ENCODE results near the gene SEC62. TPM values are rescaled to one million over a fixed set of nuclear protein-coding genes. Genes with fewer than 3 reads are reported as not detected.

The SEC62 gene, protein sequence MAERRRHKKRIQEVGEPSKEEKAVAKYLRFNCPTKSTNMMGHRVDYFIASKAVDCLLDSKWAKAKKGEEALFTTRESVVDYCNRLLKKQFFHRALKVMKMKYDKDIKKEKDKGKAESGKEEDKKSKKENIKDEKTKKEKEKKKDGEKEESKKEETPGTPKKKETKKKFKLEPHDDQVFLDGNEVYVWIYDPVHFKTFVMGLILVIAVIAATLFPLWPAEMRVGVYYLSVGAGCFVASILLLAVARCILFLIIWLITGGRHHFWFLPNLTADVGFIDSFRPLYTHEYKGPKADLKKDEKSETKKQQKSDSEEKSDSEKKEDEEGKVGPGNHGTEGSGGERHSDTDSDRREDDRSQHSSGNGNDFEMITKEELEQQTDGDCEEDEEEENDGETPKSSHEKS
- total RNA-seq, result 10 to 100 TPM; 80.8 to 87.0 TPM
- long read RNA-seq, full-length matches to known transcripts, result 30 of 117 reads
- long read RNA-seq, partial matches to known transcripts, result 78 of 117 reads
- long read RNA-seq, other reads (novel, unspliced or antisense), result 9 of 117 reads

DNA sequence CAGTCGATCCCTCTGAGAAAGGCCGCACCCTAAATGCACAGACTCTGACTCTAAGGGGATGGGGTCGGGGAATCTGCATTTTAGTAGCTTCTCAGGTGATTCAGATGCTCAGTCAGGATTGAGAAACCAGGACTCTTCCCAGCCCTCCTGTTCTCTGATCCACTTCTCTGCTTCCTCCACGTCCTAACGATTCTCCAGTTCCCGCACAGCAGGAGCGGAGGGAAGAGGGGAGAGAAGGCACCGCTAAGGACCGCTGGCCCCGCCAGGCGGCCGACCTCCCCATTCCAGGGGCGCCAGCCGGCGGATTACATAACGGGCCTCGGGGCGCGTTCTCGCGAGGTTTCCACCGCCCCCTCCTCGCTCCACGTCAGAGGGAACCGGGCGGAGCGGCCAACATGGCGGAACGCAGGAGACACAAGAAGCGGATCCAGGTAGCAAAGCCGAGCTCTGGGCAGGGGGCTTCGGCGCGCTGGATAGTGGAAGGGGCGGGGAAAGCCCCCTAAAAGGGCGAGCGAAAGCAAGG, at the start of gene SEC62:
Gene SEC62, plus strand, starts transcription at position 380 of the 523 bp plus-strand sequence. Its CDS starts 16 bp downstream, at position 396.
- DNase-seq (peak; percentile 92 to 96), ATAC-seq (peak; percentile 97)
- intact Hi-C loops (cut with DNase I, micrococcal nuclease), result loop anchor here in 1 of 2 donors (5.0 to 10.0 kb wide), 2 partner anchors 102 to 204 kb away; partner anchors contain the start of gene LRRC31

DNA sequence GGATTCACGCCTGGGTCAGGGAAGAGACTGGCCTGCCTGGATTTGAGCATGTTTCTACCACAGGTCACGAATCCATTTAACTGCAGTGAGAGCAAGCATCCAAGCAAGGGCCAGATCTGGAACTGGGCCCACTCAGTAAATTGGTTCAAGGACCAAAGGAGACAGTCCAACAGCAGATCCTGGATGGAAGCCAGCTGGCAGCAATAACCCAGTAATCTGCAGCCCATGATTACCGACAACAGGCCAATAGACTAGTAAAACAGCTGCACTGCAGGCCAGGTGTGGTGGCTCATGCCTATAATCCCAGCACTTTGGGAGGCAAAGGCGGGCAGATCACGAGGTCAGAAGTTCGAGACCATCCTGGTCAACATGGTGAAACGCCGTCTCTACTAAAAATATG, 43.4 kb upstream of the SEC62 start:
- DNase-seq (peak; percentile 84 to 92), ATAC-seq (peak; percentile 98)
- intact Hi-C loops (cut with DNase I, micrococcal nuclease), result no loop called here

DNA sequence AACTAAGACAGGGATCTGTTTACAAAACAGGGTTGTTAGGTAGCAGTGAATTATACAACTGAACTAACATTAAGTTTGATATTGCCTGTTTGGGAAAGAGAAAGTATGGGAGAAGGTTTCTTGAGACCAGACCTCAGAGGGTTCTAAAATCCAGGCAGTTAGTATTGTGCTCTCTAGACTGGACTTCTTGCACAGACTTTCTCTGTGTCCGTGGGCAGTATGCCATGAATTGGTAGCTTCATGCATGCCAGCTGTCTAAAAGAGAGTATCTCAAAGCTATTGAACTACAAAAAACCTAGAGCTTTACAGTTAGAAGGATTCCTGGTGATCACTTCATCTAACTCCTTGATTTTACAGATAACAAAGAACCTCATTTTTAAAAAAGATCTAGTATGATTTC, 42.8 kb upstream of the SEC62 start:
- no peak for ATAC-seq
- intact Hi-C loops (cut with DNase I, micrococcal nuclease), result no loop called here
- DNase-seq, result no peak

DNA sequence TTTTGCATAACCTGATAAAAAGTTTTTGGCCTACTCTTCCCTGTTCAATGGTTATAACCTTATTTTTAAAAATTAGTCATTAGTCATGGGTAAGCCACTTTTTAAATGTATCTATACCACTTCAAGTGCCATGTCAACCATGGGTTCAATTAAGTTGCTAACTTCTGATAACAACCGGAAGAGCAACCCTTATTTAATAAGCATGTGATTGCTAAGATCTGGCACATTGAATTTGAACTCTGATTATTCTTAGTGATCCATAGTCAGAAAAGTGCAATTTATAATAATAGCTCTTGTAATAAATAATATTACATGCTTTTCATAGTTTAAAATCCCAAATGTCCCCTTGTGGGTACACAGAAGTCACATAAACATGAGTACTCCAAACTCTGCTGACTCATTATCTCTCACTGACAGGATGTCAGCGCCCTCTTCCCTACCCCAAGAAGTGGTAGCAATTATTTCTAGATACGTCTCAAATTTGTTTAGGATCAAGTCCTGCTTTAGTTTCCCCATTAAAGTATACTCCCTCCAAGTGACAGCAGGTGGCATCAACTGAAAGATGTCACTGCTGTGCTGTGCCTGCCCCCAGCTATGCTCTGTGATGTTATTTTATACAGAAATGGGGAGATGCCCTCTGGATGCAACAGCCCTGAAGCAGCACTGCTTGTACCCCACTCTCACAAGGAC, 36.6 kb upstream of the SEC62 start:
- ATAC-seq (no peak), DNase-seq (no peak)
- intact Hi-C loops (cut with DNase I, micrococcal nuclease), result no loop called here

DNA sequence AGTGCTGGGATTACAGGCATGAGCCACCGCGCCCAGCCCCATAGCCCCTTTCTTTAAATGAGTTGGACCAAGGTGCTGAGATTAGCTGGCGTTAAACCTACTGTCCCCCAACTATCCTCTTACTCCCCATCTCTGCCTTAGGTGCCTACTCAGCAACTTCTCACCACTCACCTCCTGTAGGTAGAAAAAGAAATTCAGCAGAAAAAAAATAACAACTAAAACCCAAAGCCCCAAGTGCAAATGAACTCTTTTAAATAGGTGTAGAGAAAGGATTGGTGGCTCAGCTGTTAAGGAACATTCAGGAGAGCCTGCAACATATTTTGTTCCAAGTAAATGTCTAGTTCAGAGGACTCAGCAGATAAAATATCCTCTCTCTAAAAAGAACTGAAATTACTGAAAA, 35.8 kb upstream of the SEC62 start:
- intact Hi-C loops (cut with DNase I, micrococcal nuclease), result no loop called here
- no peak for ATAC-seq
- no peak for DNase-seq

DNA sequence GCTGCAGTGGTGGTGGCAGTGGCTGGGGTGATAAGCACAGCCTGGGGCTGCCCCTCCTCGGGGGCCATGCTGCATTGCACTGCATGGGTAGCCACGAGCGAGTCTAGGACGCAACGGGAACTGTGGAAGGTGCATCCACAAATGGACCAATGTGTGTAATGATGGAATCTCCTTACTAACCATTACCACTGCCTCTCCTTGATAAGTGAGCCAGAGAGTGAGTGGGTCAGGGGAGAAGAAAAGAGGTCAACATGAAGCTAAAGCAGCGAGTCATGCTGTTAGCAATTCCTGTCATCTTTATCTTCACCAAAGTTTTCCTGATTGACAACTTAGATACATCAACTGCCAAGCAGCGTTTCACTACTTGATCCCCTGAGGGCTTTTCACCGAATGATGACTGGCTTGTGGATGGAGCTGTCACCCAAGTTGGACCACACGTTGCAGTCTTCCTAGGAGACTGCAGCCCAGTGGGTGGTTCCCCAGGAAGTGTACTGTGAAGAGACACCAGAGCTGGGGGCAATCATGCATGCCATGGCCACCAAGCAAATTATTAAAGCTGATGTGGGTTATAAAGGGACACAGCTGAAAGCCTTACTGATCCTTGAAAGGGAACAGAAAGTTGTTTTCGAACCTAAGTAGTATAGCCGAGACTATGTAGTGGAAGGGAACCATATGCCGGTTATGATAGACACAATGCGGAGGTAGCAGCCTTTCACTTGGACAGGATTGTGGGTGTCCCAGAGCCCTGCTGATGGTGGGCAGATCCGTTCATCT, 34.7 kb upstream of the SEC62 start:
- DNase-seq (no peak), ATAC-seq (no peak)
- intact Hi-C loops (cut with DNase I, micrococcal nuclease), result no loop called here

DNA sequence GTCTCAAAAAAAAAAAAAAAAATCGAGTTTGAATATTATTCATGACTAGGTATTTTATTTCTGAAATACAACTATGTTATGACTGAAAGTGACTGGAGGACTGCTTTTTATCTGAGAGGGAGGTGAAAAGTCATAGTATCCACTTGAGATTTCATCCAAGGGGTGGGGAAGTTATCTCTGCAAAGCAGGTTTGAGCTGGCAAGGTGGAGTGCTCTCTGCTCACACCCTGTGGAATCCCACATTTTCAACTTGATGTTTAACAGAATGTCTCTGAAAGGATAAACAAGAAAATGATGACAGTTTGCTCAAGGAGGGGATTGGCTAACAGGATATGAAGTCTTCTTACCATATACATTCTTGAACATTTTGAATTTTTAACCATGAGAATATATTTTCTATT, 27.3 kb upstream of the SEC62 start:
- no peak for ATAC-seq
- intact Hi-C loops (cut with DNase I, micrococcal nuclease), result no loop called here
- DNase-seq, result no peak

DNA sequence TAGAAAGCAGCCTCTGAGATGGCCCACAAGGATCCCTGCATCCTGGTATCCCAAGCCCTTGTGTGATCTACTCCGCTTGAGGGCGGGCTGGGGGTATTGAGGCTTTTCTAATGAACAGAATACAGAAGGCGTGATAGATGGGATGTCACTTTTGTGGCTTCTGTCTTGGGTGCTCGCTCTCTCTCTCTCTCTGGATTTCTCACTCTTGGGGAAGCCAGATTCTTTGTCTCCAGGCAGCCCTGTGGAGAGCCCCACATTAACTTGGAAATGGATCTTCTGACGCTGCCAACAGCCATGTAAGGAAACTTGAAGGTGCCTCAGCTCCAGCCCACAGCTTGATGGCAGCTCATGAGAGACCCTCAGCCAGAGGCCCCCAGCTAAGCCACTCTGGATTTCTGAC, 26.9 kb upstream of the SEC62 start:
- intact Hi-C loops (cut with DNase I, micrococcal nuclease), result no loop called here
- ATAC-seq, result no peak
- no peak for DNase-seq

DNA sequence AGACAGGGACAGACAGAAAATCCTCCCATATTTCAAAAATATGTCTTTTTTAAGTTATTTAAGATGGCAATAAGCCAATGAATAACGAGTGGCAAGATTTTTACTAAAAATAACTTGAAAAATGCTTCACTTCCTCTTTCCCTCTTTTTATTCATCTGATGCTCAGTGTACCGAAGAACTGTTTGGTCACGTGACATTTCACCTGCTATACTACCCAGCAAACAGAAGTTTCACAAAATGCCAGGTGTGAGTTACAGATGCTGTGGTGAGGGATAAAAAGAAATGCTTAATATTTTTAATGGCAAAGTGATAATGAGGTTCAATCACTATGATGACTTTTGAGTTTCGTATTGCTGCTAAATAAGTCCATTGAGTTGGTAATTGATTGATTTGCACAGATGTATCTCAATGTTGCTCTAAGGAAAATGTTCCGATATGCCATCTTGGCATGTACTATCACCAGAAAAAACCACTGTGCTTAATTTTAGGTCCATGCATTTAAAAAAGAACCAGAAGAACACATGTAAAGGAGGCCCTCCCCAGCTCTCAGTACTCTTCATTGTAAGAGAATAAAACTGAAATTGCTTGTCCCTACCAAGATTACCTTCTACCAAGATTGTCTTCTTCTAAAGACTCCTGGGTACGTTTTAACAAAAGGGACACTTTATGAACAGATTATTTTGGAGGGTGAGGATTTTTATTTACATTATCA, 26.0 kb upstream of the SEC62 start:
- intact Hi-C loops (cut with DNase I, micrococcal nuclease), result no loop called here
- DNase-seq (no peak), ATAC-seq (peak; percentile 45)

DNA sequence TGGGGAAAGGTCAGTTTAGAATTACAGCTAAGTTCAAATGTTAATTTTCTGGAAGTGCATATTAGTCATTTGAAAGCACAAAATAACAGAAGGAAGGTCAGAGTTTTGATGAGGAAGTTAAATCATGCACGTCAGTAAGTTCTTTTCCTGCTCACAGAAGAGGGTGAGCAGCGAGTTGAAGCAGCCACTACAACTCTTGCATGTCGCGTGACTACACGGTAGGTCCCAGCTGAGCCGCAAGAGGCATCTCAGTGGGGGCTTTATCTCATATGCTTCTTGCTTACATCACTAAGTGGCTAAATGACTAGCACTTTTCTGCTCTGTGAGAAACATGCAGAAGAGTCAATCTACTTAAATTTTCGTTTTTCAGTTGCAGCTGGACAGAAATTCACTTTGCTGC, 21.3 kb upstream of the SEC62 start:
- ATAC-seq (peak; percentile 25), DNase-seq (peak; percentile 33 to 45)
- intact Hi-C loops (cut with DNase I, micrococcal nuclease), result no loop called here

DNA sequence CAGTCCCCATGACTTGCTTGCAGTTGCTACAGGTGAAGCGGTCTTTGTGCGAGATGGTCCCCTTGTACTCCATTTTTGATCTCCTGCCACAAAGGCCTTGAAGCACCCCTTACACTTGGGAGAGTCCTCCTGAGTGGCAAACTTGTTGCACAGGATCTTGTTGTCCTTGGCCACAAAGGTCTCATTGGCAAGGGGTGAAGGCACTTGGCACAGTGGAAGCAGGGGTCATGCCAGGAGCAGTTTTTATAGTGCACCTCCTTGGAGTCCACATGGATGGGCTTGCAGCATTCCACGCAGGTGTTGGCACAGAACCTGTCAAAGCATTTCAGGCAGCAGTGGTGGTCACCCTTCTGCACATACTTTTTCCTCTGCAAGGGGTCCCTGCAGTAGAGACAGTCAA, 20.3 kb upstream of the SEC62 start:
- intact Hi-C loops (cut with DNase I, micrococcal nuclease), result no loop called here
- no peak for DNase-seq
- no peak for ATAC-seq

DNA sequence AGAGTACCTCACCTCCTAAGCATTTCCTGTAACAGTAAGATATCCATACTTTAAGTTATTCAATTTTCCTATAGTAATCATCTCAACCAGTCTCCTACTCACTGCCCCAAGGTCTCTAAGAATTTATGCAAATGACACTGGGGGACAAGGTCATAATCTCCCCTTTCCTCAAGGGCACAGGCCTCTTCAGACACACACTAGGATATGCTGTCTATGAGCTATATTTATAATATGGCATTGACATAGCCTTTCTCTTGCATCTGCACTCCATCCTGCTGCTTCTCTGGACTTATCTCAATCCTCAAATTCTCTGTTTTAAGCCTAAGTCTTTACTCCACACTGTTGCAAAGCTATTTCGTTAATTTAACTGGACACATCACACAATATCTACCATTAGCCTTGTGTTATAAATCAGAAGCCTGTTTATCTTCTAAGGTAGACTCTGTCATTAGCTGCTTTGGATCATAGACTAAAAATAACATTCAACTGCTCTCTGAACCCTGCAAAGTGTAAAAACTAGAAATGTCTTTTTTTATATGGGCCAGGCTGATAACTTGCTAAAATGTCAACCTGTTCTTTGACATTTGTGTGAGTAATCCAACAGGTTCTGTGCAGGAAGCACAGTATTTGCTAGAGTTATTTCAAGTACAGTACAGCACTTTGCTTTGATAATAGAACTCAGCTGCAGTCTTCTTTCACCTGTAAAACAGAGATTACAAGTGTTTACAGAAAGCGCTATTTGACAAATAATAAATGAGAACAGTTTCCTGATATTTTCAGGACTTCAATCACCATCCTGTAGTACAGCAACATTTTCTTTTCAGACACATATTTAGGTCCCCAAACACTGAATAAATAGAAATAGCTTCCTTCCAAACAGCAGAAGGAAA, 17.8 kb upstream of the SEC62 start:
- intact Hi-C loops (cut with DNase I, micrococcal nuclease), result no loop called here
- DNase-seq (no peak), ATAC-seq (peak; percentile 75)

DNA sequence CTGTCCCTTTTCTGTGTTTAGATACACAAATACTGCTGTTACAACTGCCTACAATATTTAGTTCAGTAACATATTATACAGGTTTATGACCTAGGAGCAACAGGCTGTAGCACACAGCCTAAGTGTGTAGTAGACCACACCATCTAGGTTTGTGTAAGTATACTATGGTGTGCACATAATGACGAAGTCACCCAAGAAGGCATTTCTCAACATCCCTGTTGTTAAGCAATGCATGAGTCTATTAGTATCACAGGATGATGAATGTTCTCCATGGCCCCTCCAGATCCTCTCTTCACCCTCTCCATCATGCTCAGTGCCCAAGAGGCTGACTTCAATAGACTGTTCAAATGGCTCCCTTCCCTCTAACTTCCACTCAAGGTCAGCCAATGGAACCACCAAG, 14.6 kb upstream of the SEC62 start:
- DNase-seq, result no peak
- intact Hi-C loops (cut with DNase I, micrococcal nuclease), result no loop called here
- peak; percentile 66 for ATAC-seq

DNA sequence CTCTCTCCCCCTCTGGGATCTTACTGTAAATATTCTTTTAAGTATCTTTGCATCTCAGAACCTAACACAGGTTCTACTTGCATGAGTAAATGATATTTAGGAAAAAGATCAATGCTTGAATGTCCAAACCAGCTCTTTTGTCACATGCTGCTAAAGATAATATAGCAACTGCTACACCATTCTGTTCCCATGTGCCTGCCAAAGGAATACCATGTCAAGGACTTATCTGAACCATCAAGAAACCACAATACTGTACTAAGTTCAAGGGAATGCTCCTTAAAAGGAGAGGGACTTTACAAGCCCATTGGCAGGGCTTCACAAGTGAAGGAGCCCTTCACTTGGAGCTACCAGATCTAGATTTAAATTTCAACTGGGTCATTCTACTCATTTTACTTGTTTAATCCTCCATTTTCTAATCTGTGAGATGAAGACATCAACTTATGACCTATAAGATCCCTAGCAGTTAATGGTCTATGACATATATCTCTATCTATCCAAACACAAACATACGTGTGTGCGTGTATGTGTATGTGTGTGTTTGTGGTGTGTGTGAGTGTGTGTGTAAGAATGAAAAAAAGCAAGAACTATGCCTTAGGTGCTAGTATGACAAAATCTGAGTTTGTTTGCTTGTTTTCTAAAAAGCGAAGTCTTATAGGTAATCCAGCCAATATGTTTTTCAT, 13.0 kb upstream of the SEC62 start:
- intact Hi-C loops (cut with DNase I, micrococcal nuclease), result no loop called here
- DNase-seq, result no peak

DNA sequence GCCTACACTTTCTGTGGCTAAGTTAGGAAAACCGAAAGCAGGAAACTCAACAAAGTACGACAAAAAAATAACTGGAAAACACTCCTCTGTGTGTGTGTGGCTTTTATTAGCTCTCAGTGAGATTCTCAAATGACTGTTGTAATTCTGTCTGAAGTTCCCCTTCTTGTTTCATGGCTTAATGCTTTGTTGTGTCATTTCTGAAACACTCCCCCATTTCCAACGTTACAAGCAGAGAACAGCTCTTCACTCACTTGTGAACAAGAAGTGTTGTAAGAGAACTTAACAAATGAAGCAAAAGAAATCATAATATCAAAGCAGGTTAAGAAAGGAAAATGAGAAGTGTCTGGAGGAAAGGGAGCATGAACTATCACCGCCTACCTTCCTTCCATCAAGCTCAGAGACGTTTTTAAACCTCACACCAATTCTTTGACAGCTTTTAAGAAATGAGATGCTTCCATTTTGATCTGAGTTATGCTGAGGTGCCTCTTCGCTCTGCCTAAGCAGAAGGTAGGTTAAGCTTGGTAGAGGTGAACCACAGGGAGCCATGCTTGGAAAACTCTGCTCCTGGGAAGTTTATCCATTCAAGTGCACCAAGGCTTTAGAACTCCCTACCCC, 12.4 kb upstream of the SEC62 start:
- ATAC-seq, result no peak
- intact Hi-C loops (cut with DNase I, micrococcal nuclease), result no loop called here
- DNase-seq, result no peak

More for the DNA sequence above, 13.0 kb upstream of the SEC62 start:
- ATAC-seq, result no peak

DNA sequence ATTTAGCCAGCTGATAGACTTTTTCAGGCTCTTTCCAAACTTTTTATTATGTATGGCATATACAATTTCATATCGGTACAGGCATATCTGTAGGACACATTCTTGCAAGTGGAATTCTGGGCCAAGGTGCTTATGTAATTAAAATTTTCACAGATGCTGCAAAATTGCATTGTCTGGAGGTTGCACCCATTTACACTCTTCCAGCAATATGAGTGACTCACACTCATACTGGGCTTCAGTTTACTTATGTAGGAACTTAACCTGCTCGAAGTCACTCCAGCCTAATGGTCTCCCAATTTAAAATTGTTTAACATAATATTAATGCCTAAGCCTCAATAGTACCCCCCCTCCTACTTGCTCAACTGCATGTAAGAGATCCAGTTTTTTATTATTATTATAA, 11.2 kb upstream of the SEC62 start:
- intact Hi-C loops (cut with DNase I, micrococcal nuclease), result no loop called here
- DNase-seq (no peak), ATAC-seq (no peak)

DNA sequence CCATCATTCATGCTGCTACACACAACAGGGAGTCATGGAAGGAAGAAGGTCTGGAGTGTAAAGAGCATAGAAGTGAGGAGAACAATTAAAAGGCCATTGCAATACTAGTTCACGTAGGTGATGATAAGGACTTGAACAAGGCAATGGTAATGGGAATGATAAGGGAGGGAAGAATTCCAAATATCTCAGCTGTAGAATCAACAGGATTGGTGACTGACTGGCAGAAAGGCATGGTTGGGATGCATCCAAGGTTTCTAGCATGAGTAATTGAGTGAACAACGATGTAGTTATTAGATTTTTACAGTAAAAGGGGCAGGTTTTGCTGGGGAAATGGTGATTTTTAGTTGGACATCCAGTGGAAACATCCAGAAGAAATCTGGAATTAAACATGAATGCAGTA, 2.4 kb upstream of the SEC62 start:
- intact Hi-C loops (cut with DNase I, micrococcal nuclease), result loop anchor here in 1 of 2 donors (10.0 kb wide), 1 partner anchor 99 kb away; the partner anchor contains the start of gene LRRC31
- ATAC-seq (no peak), DNase-seq (no peak)
